ENCODE results near the gene KLF1. TPM values are rescaled to one million over a fixed set of nuclear protein-coding genes. Genes with fewer than 3 reads are reported as not detected.

The KLF1 gene
- total and polyA plus RNA-seq, 2 of the 13 experiments (the other 11 are each of a cell fraction or from before 2014, with no cell fraction given): not detected

GRCh38 chr19:12847159-12848139 lies 39.6 kb downstream of the KLF1 start (continued):
- TF ChIP-seq HINFP (CRISPR knock-in tag; IDR thresholded peaks at IDR 0.05; ENCODE audit: low read depth) (no peak), PRDM15 (CRISPR knock-in tag; IDR thresholded peaks at IDR 0.05) (no peak), ZNF510 (CRISPR knock-in tag; IDR thresholded peaks at IDR 0.05; ENCODE audit: low read depth) (0 out of 2 replicates have a peak, but pooled peaks have one; percentile 39), ZNF17 (CRISPR knock-in tag; IDR thresholded peaks at IDR 0.05) (no peak), BRD4 (CRISPR knock-in tag; IDR thresholded peaks at IDR 0.05) (no peak), SKI (IDR thresholded peaks at IDR 0.05; ENCODE audit: partially characterized antibody) (no peak), ZNF260 (CRISPR knock-in tag; IDR thresholded peaks at IDR 0.05; ENCODE audit: borderline replicate concordance, low read depth) (no peak), ZNF644 (CRISPR knock-in tag; IDR thresholded peaks at IDR 0.05; ENCODE audit: low read depth) (no peak), ZNF143 (CRISPR knock-in tag; IDR thresholded peaks at IDR 0.05) (no peak), HNRNPL (IDR thresholded peaks at IDR 0.05; ENCODE audit: low read depth, low read length) (no peak), HOMEZ (CRISPR knock-in tag; IDR thresholded peaks at IDR 0.05; ENCODE audit: low read depth) (no peak), ETV6 (CRISPR knock-in tag; conservative IDR thresholded peaks at IDR 0.05) (no peak), HDAC6 (IDR thresholded peaks at IDR 0.05; ENCODE audit: low read depth, low read length) (no peak), DPF2 (CRISPR knock-in tag; IDR thresholded peaks at IDR 0.05; ENCODE audit: borderline replicate concordance, low read depth) (no peak), POGZ (CRISPR knock-in tag; IDR thresholded peaks at IDR 0.05) (no peak), ZNF207 (IDR thresholded peaks at IDR 0.05; ENCODE audit: borderline replicate concordance) (no peak), ZNF276 (CRISPR knock-in tag; IDR thresholded peaks at IDR 0.05; ENCODE audit: low read depth) (no peak), CENPT (CRISPR knock-in tag; IDR thresholded peaks at IDR 0.05; ENCODE audit: low read depth) (no peak)
